Muscle layer of colon (tissue), 2 donors: Measurements from ENCODE around the gene ELK1.
"Not testable (repeated sequence)": the region's sequence is repeated elsewhere in the genome, so short reads cannot be mapped to it uniquely, and the experiment has no call there.

ENCODE experiments used
- H3K27ac ChIP-seq: one replicate; pipeline ENCODE4 v1.7.0; 2013; ENCODE audit warnings: low read depth, mild to moderate bottlenecking, low read length, moderate library complexity
- H3K27me3 ChIP-seq, 2 donors: one replicate each; pipeline ENCODE4 v1.7.0; 2013; ENCODE audit warnings: low read length in 2 of 2, mild to moderate bottlenecking in 2 of 2; ENCODE audit not compliant: insufficient read depth in 2 of 2, control insufficient read depth in 1 of 2
- H3K36me3 ChIP-seq: one replicate; pipeline ENCODE4 v1.7.0; 2013; ENCODE audit warnings: mild to moderate bottlenecking, low read length; ENCODE audit not compliant: insufficient read depth
- H3K4me1 ChIP-seq: one replicate; pipeline ENCODE4 v1.7.0; 2013; ENCODE audit warnings: mild to moderate bottlenecking, low read length; ENCODE audit not compliant: insufficient read depth
- H3K4me3 ChIP-seq, 2 donors: one replicate each; pipeline ENCODE4 v1.7.0; 2013; ENCODE audit warnings: low read length in 2 of 2, low read depth in 1 of 2, mild to moderate bottlenecking in 1 of 2, moderate library complexity in 1 of 2
- H3K9ac ChIP-seq: one replicate; pipeline ENCODE4 v1.7.0; 2013; ENCODE audit warnings: low read length
- H3K9me3 ChIP-seq: one replicate; pipeline ENCODE4 v1.7.0; 2013; ENCODE audit warnings: mild to moderate bottlenecking, low read length
- donor health status: abdominal sarcoma.
- donor health status: Adenocarcinoma of cecum.

ELK1 gene

GRCh38 chrX:47650164-47651042, at the start of gene ELK1:
TSS of gene ELK1 (minus strand) at chrX:47650563. CDS start at chrX:47641441, 9,122 bp downstream.
- peak within 1 kb of the TSS; percentile 49 to 59 for H3K4me3 ChIP-seq
- H3K27me3 ChIP-seq, result peaks cover 0 to 9% of the 10 kb centered on the region in 2 donors
- H3K27ac ChIP-seq, result peak within 1 kb of the TSS; percentile 50
- no peaks in the 10 kb centered on the region for H3K9me3 ChIP-seq
- H3K36me3 ChIP-seq, result peaks cover 4% of the 10 kb centered on the region
- H3K4me1 ChIP-seq, result peaks cover 8% of the 10 kb centered on the region
- H3K9ac ChIP-seq, result no peak within 1 kb of the TSS

DNA sequence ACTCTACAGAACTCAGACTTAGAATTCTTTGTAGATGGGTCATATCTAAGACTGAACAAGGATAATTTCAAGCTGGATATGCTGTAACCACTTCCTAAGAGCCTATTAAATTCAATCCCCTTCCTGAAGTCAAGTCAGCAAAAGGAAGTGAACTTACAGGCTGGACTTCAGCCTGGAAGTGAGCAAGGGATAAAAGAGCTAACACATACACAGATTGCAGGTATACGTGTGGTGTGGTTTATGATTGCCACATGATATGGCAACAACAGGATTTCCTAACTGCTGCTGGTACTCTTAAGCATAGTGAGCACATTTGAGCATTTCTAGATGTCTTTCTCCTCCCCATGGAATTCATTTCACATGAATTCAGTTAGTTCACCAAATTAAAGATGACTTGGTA, 46.8 kb upstream of the ELK1 start:
- H3K27me3 ChIP-seq, result peaks cover 0 to 10% of the 10 kb centered on the region in 2 donors
- H3K9me3 ChIP-seq, result no peaks in the 10 kb centered on the region
- no peaks in the 10 kb centered on the region for H3K4me1 ChIP-seq
- H3K9ac ChIP-seq, result no peak overlapping the region
- no peak overlapping the region for H3K4me3 ChIP-seq
- H3K36me3 ChIP-seq, result no peaks in the 10 kb centered on the region
- H3K27ac ChIP-seq, result no peak overlapping the region

DNA sequence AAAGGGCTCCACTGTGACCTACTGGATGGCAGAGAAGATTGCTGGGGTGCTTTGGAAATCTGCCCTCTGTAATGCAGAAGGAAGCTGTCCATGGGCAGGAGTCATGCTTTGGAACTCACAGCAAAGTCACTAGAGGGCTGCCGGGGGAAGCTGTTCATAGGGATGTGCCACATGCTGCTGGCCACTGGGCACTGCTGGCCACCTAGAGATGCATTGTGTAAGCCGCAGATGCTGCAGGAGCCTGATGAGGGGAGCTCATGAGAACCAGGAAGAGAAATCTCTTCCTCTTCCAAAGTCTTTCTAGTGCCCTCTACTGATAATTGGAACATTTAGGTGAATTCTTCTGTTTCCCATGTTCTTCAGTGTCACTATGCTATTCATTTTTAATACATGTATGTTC, 39.8 kb upstream of the ELK1 start:
- Histone ChIP-seq H3K9ac (no peak overlapping the region), H3K27me3 (peaks cover 0 to 4% of the 10 kb centered on the region in 2 donors), H3K27ac (no peak overlapping the region), H3K9me3 (no peaks in the 10 kb centered on the region), H3K4me3 (no peak overlapping the region), H3K4me1 (no peaks in the 10 kb centered on the region), H3K36me3 (no peaks in the 10 kb centered on the region)

GRCh38 chrX:47687263-47687662, 36.9 kb upstream of the ELK1 start:
- H3K4me3 ChIP-seq, result no peak overlapping the region
- no peak overlapping the region for H3K9ac ChIP-seq
- no peaks in the 10 kb centered on the region for H3K9me3 ChIP-seq
- peaks cover 0 to 4% of the 10 kb centered on the region in 2 donors for H3K27me3 ChIP-seq
- no peaks in the 10 kb centered on the region for H3K36me3 ChIP-seq
- no peaks in the 10 kb centered on the region for H3K4me1 ChIP-seq
- H3K27ac ChIP-seq, result no peak overlapping the region

DNA sequence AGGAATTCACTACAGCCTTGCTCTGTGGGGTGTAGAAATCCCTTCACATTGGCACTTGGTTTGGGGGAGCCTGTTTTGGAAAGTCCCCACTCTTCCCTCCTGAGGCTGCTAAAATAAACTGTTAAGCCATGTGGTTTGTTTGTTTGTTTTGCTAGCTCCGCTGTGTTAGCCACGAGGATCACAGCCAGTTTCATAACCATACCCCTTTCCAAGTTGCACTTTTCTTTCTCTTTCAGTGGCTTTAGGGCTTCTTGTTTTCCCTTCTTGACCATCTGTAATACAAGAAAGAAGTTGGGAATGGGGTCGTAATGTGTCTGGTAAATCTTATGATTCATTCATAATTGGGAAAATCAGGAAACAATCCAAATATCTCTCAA, 33.5 kb upstream of the ELK1 start:
- no peaks in the 10 kb centered on the region for H3K9me3 ChIP-seq
- no peak overlapping the region for H3K27ac ChIP-seq
- no peak overlapping the region for H3K9ac ChIP-seq
- H3K4me1 ChIP-seq, result no peaks in the 10 kb centered on the region
- no peak overlapping the region for H3K4me3 ChIP-seq
- no peaks in the 10 kb centered on the region for H3K36me3 ChIP-seq
- peaks cover 0 to 4% of the 10 kb centered on the region in 2 donors for H3K27me3 ChIP-seq

DNA sequence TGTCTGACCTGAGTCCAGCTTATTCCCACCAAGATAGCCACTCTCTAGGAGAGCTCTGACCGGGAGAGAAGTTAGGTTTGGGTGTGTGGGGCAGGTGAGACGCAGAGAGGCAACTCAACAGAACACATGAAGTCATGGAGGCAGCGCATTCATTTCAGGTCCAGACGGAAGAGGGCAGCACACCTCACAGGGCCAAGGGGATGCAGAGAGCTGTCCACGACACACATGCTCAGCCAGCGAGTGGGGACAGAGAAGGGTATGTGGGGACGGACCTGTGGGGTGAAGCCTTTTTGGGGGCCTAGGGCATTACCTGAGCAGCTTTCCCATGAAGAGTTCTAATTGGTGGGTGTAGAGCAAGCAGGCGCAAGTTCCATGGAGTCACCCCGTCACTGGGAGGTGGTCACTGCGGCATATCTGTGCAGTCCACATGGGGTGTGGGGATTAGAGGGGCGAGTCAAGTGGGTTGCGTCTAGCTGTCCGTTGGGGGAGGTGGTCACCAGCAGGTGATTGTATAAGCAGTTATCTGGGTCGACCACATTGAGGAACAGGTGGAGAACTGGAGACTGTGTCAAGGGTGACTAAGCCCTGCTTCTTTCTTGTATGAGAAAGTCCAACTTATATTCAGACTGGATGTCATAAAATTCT, 32.9 kb upstream of the ELK1 start:
- H3K27ac ChIP-seq, result no peak overlapping the region
- peaks cover 0 to 4% of the 10 kb centered on the region in 2 donors for H3K27me3 ChIP-seq
- no peaks in the 10 kb centered on the region for H3K4me1 ChIP-seq
- no peak overlapping the region for H3K9ac ChIP-seq
- H3K36me3 ChIP-seq, result no peaks in the 10 kb centered on the region
- H3K4me3 ChIP-seq, result no peak overlapping the region
- H3K9me3 ChIP-seq, result no peaks in the 10 kb centered on the region

GRCh38 chrX:47675959-47676859, 25.8 kb upstream of the ELK1 start:
- H3K9ac ChIP-seq, H3K36me3 ChIP-seq, H3K27me3 ChIP-seq, H3K9me3 ChIP-seq, H3K4me3 ChIP-seq, H3K27ac ChIP-seq, H3K4me1 ChIP-seq: not testable (repeated sequence)

- no peak overlapping the region for H3K9ac ChIP-seq
- no peaks in the 10 kb centered on the region for H3K27me3 ChIP-seq
- H3K4me3 ChIP-seq, result no peak overlapping the region
- H3K9me3 ChIP-seq, result no peaks in the 10 kb centered on the region
- no peaks in the 10 kb centered on the region for H3K4me1 ChIP-seq
- no peaks in the 10 kb centered on the region for H3K36me3 ChIP-seq
- no peak overlapping the region for H3K27ac ChIP-seq
Observed at GRCh38 chrX:47674776-47675175, 24.4 kb upstream of the ELK1 start.

DNA sequence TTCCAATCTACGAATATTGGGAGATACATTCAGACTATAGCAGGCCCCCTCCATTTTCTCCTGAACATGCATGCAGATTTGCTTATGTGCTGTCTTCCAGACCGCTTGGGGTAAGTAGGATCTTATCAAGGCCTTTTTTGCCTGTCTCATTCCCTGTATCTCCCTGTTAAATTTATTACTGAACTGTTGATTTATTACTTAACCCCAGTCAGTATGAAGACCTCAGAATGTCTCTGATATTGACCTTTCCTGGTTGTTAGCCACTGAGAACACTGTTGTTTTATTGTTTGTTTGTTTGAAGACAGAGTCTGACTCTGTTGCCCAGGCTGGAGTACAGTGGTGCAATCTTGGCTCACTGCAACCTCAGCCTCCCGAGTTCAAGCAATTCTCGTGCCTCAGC, 15.4 kb upstream of the ELK1 start:
- not testable (repeated sequence) for H3K9ac ChIP-seq, H3K27ac ChIP-seq, H3K36me3 ChIP-seq, H3K4me3 ChIP-seq, H3K9me3 ChIP-seq, H3K27me3 ChIP-seq, H3K4me1 ChIP-seq

GRCh38 chrX:47664737-47665136, 14.4 kb upstream of the ELK1 start:
- H3K4me3 ChIP-seq, result no peak overlapping the region
- H3K27me3 ChIP-seq, result no peaks in the 10 kb centered on the region
- H3K27ac ChIP-seq, result no peak overlapping the region
- H3K9me3 ChIP-seq, result no peaks in the 10 kb centered on the region
- no peaks in the 10 kb centered on the region for H3K4me1 ChIP-seq
- no peak overlapping the region for H3K9ac ChIP-seq
- no peaks in the 10 kb centered on the region for H3K36me3 ChIP-seq

DNA sequence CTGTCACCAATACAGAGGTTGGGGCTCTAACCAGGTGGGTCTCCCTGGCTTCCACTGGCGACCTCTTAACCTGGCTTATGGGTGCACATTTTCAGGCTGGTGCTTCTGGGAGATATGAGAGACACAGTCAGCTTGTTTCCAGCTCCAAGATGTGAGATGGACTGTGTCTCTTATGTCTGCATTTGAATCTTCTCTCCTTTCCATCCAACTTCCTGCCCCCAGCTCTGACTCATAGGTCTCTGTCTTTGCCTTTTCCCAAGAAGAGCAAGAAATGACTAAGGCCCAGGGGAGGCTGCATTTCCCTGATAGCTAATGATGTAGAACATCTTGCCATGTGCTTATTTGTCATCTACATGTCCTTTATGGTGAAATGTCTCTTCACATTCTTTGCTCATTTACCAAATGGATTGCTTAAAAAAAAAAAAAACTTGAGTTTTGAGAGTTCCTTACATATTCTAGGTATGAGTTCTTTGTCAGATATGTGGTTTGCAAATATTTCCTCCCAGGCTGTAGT, 11.8 kb upstream of the ELK1 start:
- Histone ChIP-seq H3K9me3 (no peaks in the 10 kb centered on the region), H3K4me3 (no peak overlapping the region), H3K9ac (no peak overlapping the region), H3K4me1 (peaks cover 3% of the 10 kb centered on the region), H3K27ac (no peak overlapping the region), H3K36me3 (peaks cover 4% of the 10 kb centered on the region), H3K27me3 (peaks cover 0 to 4% of the 10 kb centered on the region in 2 donors)
